ENCODE results near the gene ARFGEF3.

- no peak for TF ChIP-seq CTCF (IDR thresholded peaks at IDR 0.05)
- no peak for TF ChIP-seq POLR2A (IDR thresholded peaks at IDR 0.05)
Observed at GRCh38 chr6:138261116-138261780, 99.5 kb downstream of the ARFGEF3 start.
